GM21447 (cell line): ENCODE measurements around the gene GDPD1.
"Not testable (repeated sequence)": the region's sequence is repeated elsewhere in the genome, so short reads cannot be mapped to it uniquely, and the experiment has no call there.

Source experiments
- ATAC-seq: cut with Tn5 transposase; IDR thresholded peaks from one replicate; pipeline ENCODE4 v1.9.1; 2021; ENCODE audit not compliant: unreplicated experiment

The GDPD1 gene

DNA sequence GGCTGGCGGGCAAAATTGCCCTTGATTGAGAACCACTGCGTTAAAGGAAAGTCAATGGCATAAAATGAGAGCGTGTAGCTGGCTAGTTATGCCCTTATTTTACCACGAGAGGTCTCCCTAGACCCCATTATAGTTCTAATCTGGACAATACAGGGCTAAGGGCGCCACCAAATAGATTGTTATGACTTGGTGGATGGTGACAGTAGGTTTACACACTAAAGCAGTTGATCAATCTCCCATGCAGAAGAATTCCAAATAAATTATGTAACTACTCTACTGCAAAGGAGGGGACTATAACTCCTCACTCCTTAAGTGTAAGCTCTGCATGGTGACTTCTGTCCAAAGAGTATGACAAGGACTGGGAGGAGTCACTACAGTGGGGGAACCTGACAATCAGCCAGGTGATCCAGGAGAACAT, 90.7 kb downstream of the GDPD1 start:
- ATAC-seq, result no peak

DNA sequence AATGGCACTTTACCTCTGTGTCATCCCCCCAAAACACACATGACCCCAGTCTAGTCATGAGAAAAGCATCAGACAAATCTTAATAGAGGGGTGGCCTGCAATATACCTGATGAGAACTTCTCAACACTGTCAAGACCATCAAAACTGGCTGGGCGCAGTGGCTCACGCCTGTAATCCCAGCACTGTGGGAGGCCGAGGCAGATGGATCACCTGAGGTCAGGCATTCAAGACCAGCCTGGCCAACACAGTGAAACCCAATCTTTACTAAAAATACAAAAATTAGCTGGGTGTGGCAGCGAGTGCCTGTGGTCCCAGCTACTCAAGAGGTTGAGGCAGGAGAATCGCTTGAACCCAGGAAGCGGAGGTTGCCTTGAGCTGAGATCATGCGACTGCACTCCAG, 91.2 kb downstream of the GDPD1 start:
- not testable (repeated sequence) for ATAC-seq

DNA sequence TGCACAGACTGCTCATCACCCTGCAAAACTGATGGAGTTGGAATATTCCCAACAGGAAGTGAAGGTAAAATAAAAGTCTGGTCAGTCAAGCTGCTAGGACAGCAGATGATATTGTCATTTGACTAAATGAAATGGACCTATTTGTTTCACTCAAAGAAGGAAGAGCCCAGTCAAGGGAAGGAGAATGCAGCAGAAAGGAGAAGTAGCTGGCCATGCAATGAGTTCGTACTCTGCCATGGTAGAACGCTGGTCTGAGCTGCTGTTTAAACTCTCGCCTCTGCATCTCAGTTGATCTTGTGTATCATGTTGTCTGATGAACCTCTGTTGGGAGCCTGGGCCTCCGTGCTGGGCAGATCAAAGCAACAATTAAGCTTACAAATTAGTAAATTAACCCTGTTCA, 95.6 kb downstream of the GDPD1 start:
- ATAC-seq, result no peak
